HS-5 (cell line): ENCODE results near the gene CHST13.
"Not testable (repeated sequence)": the region's sequence is repeated elsewhere in the genome, so short reads cannot be mapped to it uniquely, and the experiment has no call there.

ENCODE experiments used
- DNase-seq: peaks from one replicate; pipeline ENCODE4 v3.0.0-alpha.2; 2012; ENCODE audit warnings: low read depth

The CHST13 gene

DNA sequence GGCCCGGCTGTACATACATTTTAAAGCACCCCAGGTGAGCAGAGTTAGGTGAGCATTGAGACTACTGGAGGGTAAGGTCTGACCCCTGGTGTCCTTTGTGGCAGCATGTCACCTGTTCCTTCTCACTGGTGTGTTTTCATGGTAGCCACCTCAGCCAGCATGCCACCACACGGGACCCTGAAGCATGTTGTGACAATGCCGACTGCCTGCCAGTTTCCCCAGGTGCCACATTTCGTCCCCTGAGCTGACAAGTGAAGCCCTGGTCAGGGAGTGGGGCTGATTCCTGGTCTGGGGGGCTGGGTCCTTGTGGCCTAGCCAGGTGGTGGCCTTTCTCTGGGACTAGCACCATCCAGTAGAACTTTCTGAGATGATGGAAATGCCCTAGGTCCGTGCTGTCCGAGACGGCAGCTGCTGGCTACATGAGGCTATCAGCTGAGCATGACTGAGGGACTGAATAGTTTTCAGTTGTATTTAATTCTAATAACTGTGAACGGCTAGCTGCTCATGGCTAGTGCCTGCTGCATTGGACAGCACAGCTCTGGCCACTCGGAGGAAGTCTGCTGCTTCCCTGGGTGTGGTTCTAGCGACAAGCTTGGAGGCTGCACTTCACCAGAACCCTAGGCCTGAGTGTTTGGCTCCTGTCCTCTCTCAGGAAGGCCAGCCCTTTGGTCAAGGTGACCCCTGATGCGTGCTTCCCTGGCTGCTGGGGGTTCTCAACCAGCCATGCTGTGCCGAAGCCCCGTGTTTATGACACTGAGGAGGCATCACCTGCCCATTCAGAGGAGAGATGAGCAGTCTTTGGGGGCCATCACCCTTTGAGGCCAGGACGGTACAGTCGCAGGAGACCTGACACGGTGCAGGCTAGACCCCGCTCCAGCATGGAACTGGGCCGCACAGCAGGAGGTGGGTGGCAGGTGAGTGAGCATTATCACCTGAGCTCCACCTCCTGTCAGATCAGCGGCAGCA is 30.9 kb downstream of the CHST13 start:
- DNase-seq: no peak

DNA sequence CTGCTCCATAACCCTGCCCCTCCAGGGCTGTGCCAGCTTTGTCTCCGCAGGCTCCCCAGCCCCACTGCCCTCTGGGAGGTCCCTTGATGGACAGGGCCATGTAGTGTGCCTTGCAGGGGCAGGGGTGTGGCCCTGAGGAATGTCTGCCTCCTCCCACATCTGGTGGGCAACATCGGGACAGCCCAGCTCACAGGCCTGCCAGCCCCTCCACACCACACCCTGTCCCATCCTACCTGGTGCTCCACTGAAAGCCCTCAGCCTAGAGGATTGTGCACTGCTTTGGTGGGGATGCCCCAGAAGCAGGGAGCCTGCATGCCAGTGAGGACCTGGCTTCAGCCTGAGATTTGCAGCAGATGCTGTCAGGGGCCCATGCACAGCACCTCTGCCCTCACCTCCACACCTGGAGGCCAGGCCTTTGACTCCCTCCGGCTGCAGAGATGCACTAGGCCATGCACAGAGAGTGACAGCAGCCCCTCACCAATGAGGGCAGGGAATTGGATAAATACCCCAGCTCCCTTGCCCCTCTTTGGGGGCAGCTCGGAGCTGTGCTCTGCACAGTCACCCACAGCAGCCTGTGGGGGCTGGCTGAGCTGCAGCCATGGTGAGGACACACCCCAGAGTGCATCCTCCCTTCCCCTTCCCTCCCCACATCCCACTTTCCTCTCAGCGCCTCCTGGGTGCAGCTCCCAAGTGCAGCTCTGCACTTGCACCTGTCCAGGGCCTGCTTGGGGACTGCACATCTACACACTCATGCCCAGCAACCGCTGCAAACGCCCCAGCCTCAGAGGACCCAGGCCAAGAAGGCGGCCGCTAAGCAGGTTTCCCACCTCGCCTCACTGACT is 32.1 kb downstream of the CHST13 start:
- no peak for DNase-seq

DNA sequence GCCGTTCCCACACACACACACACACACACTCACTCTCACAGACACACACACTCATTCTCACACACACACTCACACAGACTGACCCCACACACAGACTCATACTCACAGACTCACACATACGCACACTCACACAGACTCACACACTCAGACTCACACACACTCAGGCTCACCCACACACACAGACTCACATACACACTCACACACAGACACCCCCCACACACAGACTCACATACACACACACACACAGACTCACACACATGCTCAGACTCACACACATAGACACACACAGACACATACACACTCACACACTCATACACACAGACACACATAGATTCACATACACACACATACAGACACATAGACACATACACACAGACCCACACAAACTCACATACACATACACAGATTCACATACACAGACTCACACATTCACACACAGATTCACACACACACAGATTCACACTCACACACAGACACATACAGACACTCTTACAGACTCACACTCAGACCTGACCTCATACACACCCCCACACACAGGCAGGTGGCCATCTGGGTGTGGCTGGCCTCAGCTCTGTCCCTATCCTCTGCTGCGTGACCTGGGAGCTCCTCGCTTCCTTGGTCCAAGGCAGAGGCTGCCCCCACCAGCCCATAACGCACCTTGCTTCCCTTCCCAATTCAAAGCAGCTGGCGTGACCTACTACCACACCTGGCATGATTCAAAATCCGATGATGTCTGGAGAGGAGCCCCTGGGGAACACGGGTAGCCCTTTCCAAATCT is 32.9 kb downstream of the CHST13 start:
- DNase-seq: no peak

DNA sequence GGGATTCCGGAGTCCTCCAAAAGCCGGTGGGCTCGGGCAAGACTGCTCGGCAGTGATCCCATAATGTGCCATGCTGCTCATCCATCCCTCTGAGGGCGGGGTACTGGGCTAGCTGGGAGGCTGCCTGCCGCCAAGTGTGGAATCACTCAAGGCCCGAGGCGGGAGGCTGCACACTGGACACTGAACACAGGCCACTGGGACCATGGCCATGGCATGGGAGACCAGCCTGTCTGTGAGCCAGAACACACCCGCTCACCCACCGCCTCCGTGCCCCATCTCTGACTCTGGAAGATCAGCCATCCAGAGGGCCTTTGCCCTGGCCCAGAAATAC is 33.4 kb downstream of the CHST13 start:
- DNase-seq: no peak

DNA sequence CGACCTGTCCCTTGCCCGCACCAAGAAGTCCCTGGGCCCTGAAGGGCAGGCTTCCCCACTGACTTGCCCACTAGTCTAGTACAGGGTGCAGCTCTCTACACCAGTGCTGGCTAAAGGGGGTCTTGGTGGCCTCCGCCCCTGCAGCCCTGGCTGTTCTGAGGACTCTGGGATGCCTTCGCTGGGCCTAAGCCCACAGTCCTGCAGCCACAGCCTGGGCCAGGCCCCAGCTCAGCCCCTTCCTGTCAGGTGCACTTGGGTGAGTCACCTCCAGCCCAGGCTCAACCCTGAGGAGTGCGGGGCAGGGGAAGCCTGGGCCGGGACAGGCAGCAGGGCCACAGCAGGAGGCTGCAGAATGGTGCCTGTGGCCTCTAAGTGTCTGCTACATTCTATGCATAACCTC is 33.8 kb downstream of the CHST13 start:
- no peak for DNase-seq

DNA sequence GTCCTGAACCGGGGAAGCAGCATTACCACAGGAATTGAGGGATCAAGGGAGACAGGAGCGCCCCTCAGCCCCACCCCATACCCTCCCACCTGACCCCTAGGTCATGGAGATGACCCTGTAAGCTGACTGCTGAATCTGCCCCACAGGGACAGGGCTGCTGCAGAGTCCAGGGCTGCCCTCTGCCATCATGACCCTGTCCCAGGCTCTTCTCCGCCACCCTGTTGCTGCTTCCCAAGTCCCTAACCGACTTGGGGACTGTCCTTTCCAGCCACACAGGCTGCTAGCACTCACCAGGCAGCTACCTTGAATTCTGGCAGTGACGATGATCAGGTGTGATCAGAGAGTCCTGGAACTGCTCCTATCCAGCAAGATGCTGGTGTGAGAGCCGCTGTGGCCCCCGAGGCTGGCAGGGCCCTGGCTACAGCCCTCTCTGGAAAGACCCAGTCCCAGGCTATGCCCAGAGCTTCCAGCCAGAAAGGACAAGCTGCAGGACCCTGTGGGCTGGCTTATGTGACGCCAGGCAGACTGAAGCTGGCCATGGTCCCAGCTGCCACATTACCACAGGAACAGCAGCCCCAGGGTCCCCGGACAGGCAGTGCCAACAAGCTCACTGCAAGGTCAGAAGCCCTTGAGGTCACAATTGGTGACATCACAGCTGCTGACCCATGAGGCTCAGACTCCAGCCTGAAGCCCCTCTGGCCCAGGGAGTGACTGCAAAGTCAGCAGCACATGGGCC is 34.5 kb downstream of the CHST13 start, which contains the start of gene C3orf22:
Gene C3orf22 (minus strand): TSS at position 597 of the 736 bp plus-strand sequence. CDS start 5,542 bp downstream, outside the sequence.
- no peak for DNase-seq

DNA sequence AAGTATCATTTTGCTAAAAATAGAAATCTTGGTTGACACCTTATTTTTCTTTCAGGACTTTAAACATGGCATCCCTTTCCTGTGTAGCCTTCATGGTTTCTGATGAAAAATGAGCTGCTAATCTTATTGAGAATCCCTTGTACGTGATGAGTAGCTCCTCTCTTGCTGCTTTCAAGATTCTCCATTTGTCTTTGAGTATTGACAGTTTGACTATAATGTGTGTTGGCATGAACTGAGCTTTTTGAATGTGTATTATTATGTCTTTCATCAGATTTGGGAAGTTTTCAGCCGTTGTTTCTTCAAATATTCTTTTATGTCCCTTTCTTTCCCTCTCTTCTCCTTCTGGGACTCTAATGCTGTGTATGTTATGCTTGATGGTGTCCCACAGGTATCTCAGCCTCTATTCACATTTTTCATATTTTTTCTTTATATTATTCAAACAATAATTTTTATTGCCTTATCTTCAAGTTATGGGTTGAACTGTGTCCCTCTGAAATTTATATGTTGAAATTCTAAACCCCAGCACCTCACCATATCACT is 38.9 kb downstream of the CHST13 start:
- no peak for DNase-seq

DNA sequence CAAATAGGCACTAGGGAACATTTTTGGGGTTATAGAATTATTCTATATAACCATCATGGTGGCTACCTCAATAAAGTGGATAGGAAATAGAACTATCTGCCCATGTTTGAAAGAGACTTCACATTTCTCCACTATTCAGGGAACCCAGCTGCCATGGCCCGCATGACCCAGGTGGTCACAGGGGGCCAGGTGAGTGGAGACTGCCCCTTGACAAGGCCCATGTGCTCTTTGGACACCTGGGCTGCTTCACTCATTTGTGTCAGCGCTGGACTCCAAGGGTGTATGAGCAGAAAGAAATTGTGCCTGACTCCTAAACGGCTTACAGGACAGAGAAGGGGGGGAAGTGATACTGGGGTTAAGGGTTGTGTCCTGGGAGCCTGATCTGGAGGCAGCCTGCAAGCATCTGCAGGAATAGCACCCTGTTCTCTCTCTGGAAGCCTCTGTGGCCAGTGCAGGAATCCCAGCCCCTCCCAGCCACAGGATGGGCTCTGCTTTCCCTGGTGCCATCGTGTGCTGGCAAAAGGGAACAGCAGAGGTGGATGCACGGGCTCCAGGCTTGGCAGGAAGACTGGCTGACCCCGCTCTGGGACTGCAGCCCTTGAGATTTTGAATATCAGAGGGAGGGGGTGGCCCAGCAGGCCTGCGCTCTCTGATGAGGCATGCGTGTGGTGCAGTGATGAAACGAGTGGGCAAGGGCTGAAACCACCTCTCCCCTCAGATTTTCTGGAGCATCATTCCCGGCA is 43.9 kb downstream of the CHST13 start:
- DNase-seq: no peak

DNA sequence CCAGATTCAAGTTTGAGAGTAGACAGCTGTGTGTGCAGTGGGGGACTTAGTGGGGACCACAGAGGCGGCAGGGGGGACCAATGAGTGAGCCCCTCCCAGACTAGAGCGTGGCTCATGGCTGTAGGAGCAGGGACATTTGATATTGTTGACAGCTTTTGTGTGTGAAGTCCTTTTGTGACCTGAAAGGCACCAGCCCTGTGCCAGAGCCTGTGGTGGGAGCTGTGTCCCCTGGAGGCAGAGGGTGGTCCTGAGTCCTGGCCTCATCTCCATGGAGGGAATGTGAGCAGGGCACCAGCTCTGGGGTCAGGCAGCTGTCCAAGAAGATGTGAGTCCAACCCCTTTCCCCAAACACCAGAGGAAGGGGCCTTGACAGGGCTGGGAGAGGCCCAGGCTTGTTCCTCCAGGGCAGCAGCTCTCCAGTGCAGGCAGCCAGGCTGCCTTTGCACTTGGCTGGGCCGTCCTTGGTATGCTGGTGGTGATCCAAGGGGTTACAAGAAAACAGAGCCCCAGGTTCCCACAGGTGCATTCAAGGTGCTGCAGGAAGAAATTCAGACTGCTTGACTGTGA is 44.9 kb downstream of the CHST13 start:
- DNase-seq: no peak

DNA sequence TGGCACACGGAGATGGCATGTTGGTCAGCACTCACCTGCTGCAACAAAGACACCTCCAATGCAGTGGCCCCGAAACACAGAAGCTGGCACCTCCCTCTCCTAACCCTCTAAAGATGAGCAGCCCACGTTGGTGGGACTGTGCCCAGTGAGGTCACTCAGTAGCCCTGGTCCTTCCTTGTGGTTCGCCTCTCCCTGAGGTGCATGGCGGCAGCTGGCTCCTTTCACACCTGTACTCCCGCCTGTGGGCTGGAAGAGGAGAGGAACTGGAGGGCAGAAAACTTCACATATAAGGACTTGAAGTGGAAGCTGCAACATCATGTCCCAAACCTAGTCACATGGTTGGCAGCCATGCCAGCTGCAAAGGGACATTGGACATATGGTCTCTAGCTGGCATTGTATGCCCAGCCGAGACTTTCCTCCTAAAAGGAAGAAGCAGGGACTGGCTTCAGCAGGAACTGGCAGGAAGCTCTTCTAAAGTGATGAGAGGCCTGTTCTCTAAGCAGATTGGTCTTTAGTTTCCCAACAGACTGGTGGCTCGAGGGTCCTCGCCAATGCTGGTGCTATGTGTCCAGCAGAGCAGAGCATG is 45.5 kb downstream of the CHST13 start:
- DNase-seq: no peak

DNA sequence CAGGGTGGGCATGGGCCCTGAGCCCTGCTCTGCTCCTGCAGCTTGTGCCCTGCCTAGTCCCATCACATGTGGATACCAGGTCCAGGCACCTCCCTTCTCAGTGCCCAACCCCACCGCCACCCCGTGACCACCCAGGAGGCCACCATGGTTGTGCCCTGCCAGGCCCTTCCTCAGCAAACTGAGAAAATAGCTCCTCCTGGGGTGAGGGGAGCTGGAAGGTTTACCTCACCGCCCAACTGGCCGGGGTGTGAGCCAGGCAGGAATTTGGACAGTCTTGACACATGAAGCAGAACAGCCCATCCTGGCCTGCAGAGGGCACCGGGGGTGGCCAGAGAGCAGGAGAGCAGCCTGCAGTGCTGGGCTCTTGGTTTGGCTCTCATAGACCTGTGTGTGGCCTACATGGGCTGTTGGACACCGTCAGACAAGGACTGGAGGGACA is 46.2 kb downstream of the CHST13 start:
- no peak for DNase-seq

DNA sequence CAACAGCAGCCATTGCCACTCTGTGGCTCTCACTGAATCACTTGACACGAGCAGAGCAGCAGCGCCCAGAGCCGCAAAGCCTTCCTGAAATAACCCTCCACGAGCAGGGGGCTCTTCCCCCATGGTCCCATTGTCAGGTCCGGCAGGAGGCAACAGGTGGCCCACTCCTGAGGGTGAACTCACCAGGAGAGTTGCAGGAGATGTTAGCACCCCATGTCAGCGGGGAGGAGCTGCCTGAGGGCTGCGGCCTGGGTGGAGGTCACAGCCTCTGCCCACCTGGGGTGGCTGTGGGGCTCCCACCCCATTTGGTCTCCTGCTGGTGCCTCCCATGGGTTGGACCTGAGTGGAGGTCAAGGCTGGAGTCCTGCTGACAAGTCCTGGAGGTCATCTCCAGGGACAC is 47.1 kb downstream of the CHST13 start:
- no peak for DNase-seq

DNA sequence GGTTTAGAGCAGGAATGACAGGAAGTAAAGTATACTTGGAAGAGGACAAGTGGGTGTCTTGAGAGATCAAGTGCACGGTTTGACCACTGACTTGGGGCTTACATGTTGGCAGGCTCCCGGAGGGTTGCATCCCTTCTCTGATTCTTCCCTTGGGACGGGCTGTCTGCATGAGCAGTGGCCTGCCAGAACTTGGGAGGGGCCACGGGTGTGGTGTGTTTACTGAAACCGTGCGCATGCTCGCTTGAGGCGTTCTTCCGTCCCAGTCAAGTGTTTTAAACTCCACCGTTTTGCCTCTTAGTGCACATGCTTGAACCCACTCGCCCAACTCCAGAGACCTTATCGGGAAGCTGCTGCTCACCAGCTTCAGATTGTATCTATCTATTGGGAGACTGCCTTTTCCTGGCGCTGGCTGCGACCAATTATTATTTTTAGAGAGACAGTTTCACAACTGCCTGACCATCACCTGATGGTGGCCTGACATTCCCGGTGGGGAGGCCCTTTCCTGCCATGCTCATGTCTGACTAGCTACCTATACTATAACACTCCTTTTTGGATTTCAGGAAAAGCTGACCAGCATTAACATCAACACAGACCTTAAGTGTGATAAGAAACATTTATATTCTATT is 49.6 kb downstream of the CHST13 start:
- DNase-seq: no peak

DNA sequence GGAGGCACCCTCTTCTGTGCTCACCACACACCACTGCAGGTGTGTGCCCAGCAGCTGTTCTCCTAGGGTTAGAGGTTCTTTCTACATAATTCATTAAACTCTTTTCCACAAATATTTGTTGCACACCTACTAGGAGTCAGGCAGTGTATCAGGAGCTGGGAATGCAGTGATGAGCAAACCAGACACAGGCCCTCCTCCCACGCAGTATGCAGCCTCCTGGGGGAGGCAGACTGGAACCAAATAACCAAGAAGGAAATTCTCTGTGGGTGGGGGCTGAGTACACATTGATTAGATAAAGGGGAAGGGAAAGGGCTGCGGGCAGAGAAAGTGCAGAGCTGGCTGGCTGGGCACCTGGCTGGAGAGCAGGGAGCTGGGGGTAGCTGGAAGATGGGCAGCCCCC is 53.3 kb downstream of the CHST13 start:
- DNase-seq: no peak

DNA sequence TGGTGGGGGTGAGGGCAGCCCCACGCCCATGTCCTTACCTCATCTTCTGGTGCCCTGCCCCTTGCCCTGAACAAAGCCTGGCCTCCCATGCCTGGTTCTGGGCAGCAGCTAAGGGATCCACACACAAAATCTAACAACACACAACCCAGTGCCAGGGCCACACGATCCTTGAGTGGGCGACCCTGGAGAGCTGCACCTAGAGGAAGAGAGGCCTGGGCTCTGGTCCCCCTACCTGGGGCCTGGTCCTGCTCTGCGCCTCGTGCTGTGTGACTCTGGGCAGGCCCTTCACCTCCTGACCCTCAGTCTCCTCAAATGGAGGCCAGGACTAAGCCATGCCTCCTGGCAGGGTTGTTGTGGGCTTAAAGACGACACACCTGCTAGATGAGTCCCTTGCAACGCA is 54.7 kb downstream of the CHST13 start:
- no peak for DNase-seq

DNA sequence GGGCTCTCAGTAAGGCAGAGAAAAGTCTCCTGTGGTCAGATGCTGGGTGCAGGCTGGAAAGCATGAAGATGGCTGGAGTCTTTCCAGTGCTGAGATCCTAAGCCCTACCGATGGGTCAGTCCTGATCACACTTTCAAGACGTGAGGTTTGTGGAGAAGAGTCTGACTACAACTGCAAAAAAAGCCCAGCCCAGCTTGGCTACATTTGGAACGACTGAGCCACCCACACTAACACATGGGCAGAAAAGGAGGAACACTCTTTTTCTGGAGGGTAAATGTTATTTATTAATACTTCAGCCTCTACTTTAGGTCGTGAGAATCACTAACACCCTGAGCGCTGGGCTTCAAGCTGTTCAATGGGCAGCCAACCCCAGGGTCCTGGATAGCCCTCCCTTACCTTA is 56.8 kb downstream of the CHST13 start:
- no peak for DNase-seq

DNA sequence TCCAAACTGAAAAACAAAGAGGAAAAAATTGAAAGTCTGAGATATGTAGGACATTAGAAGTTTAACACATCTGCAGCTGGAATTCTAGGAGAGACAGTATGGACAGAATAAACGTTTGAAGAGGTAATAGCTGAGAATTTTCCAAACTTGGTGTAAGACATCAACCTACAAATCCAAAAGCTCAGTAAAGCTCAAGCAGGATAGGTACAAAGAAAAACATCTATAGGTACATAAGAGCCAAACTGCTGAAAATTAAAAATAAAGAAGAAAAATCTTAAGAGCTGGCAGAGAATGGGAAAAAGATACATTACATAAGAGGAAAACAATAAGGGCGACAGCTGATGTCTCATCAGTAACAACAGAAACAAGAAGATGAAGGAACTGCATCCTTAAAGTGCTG is 57.6 kb downstream of the CHST13 start:
- no peak for DNase-seq

DNA sequence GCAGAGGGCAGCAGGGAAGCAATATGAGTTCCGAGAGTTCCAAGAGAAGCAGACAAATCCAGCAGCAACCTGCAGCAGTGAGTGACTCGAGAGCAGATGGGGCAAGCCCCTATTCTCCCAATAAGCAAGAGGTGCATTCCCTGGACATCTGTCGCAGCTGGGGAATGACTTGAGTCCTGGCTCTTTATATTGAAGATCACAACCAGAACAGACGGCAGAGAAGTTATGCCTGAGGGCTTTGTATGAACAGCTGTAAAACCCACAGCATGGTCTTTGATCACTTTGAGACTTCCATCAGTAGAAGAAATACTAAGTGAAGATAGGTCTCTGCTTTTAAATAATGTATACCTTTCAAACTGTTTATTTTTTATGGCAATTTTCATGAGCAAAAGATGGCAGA is 58.4 kb downstream of the CHST13 start:
- DNase-seq: no peak

DNA sequence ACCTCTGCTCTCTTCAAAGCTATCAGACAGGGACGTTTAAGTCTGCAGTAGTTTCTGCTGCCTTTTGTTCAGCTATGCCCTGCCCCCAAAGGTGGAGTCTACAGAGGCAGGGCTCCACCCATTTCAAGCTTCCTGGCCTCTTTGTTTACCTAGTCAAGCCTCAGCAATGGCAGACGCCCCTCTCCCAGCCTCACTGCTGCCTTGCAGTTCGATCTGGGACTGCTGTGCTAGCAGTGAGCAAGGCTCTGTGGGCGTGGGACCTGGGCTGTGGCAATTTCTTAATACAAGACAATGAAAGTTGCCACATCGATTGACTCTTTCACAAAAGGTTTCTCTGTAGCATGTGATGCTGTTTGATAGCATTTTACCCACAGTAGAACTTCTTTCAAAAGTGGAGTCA is 67.6 kb downstream of the CHST13 start:
- DNase-seq: not testable (repeated sequence)
